HG03354 (cell line): ENCODE data around the gene ACBD3.

ENCODE experiments used
- ATAC-seq: cut with Tn5 transposase; IDR thresholded peaks from one replicate; pipeline ENCODE4 v1.9.1; 2021; ENCODE audit warnings: mild to moderate bottlenecking; ENCODE audit not compliant: unreplicated experiment, poor library complexity, severe bottlenecking

Gene ACBD3

GRCh38 chr1:226119169-226119568, 67.4 kb downstream of the ACBD3 start:
- ATAC-seq = no peak

- ATAC-seq = no peak
Measured at GRCh38 chr1:226118357-226118756, 68.2 kb downstream of the ACBD3 start.

- ATAC-seq = no peak
Measured at GRCh38 chr1:226117330-226117729, 69.2 kb downstream of the ACBD3 start.

GRCh38 chr1:226116673-226117072, 69.9 kb downstream of the ACBD3 start:
- ATAC-seq = no peak

- no peak for ATAC-seq
Measured at GRCh38 chr1:226112626-226113025, 73.9 kb downstream of the ACBD3 start.

GRCh38 chr1:226111883-226112261, 74.7 kb downstream of the ACBD3 start:
- ATAC-seq = no peak

GRCh38 chr1:226111098-226111882, 75.3 kb downstream of the ACBD3 start:
- no peak for ATAC-seq

GRCh38 chr1:226110249-226111097, 76.1 kb downstream of the ACBD3 start:
- ATAC-seq = peak; percentile 76

GRCh38 chr1:226109829-226110248, 76.7 kb downstream of the ACBD3 start:
- peak; percentile 77 for ATAC-seq

- ATAC-seq = peak; percentile 16
Measured at GRCh38 chr1:226108935-226109828, 77.4 kb downstream of the ACBD3 start.

GRCh38 chr1:226107471-226108460, 78.8 kb downstream of the ACBD3 start:
- no peak for ATAC-seq

GRCh38 chr1:226104671-226105121, 81.8 kb downstream of the ACBD3 start:
- ATAC-seq = no peak

GRCh38 chr1:226100436-226101391, 85.8 kb downstream of the ACBD3 start:
- peak; percentile 60 for ATAC-seq

GRCh38 chr1:226098870-226099835, 87.4 kb downstream of the ACBD3 start:
- ATAC-seq = no peak

GRCh38 chr1:226097866-226098625, 88.5 kb downstream of the ACBD3 start:
- no peak for ATAC-seq

GRCh38 chr1:226095286-226095685, 91.3 kb downstream of the ACBD3 start:
- no peak for ATAC-seq
